ENCODE measurements around the gene PLD2. TPM values are rescaled to one million over a fixed set of nuclear protein-coding genes. Genes with fewer than 3 reads are reported as not detected.

The PLD2 gene
- total RNA-seq, 1 donor from 2014 or later, result 77.3 TPM

DNA sequence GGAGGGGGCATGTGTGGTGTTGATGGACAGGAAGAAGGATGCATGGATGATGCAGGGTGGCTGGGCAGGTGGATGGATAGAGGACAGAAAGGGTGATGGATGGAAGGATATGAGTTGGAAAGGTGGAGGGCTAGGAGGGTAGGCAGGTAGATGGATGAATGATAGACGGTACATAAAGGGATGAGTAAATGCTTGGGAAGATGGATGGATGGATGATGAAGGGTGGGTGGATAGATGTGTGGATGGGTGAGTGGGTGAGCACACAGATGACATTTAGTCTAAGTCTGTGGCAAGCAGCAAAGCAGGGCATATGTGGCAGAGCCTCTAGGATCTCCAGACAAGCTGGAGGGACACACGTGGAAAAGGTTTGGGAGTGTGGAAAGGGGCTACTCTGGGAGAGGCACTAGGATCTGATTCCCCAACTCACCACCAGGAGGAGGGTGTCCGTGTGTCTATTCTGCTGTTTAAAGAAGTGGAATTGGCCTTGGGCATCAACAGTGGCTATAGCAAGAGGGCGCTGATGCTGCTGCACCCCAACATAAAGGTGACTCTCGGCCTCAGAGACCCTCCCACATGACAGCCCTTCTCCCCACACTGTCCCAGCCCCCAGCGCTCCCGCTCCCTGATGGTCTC is 8.2 kb downstream of the PLD2 start:
- no peaks in the 10 kb centered on the region for H3K9me3 Mint-ChIP-seq
- TF ChIP-seq, protein P1, sequence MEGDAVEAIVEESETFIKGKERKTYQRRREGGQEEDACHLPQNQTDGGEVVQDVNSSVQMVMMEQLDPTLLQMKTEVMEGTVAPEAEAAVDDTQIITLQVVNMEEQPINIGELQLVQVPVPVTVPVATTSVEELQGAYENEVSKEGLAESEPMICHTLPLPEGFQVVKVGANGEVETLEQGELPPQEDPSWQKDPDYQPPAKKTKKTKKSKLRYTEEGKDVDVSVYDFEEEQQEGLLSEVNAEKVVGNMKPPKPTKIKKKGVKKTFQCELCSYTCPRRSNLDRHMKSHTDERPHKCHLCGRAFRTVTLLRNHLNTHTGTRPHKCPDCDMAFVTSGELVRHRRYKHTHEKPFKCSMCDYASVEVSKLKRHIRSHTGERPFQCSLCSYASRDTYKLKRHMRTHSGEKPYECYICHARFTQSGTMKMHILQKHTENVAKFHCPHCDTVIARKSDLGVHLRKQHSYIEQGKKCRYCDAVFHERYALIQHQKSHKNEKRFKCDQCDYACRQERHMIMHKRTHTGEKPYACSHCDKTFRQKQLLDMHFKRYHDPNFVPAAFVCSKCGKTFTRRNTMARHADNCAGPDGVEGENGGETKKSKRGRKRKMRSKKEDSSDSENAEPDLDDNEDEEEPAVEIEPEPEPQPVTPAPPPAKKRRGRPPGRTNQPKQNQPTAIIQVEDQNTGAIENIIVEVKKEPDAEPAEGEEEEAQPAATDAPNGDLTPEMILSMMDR (IDR thresholded peaks at IDR 0.05; ENCODE audit: unreplicated experiment), result peak; percentile 27
- no peaks in the 10 kb centered on the region for H3K4me1 Mint-ChIP-seq
- no peak overlapping the region for H3K27ac Mint-ChIP-seq
- H3K36me3 Mint-ChIP-seq, result peaks cover 37% of the 10 kb centered on the region
- DNase-seq (ENCODE audit: low spot score in 2 of 2, unreplicated experiment in 2 of 2), result no peak
- no peaks in the 10 kb centered on the region for H3K27me3 Mint-ChIP-seq (ENCODE audit: low read depth)
- H3K4me3 Mint-ChIP-seq, result no peak overlapping the region

DNA sequence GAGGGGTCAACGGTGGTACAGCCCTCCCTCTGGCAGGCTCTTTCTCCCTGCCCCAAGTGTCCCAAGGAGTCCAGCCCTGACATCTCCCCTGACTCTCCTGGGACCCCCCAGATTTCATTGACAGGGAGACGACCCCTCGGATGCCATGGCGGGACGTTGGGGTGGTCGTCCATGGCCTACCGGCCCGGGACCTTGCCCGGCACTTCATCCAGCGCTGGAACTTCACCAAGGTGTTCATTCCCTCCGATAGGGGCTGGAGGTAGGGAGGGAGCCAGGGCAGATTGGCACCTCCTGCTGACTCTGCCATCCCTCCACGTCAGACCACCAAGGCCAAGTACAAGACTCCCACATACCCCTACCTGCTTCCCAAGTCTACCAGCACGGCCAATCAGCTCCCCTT is 9.9 kb downstream of the PLD2 start:
- no peak overlapping the region for H3K4me3 Mint-ChIP-seq
- H3K36me3 Mint-ChIP-seq, result peaks cover 31% of the 10 kb centered on the region
- H3K27ac Mint-ChIP-seq, result no peak overlapping the region
- H3K27me3 Mint-ChIP-seq (ENCODE audit: low read depth), result no peaks in the 10 kb centered on the region
- TF ChIP-seq, protein P1 (IDR thresholded peaks at IDR 0.05; ENCODE audit: unreplicated experiment), result no peak
- H3K4me1 Mint-ChIP-seq, result no peaks in the 10 kb centered on the region
- DNase-seq (ENCODE audit: low spot score in 2 of 2, unreplicated experiment in 2 of 2), result no peak
- no peaks in the 10 kb centered on the region for H3K9me3 Mint-ChIP-seq

DNA sequence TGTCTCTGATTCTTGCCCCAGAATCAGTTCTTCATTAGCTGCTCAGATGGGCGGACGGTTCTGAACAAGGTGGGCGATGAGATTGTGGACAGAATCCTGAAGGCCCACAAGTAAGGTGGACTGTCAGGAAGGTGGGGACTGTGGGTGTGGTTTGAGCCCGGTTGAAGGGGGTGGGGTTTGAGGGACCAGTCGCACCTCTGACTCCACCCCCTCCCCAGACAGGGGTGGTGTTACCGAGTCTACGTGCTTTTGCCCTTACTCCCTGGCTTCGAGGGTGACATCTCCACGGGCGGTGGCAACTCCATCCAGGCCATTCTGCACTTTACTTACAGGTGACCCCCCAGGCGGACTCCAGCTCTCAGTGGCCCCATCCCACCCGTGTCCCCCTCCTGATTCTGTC is 11.3 kb downstream of the PLD2 start:
- Mint-ChIP-seq H3K27ac (no peak overlapping the region), H3K9me3 (no peaks in the 10 kb centered on the region), H3K4me3 (no peak overlapping the region), H3K27me3 (ENCODE audit: low read depth) (no peaks in the 10 kb centered on the region), H3K36me3 (peaks cover 29% of the 10 kb centered on the region), H3K4me1 (no peaks in the 10 kb centered on the region)
- no peak for DNase-seq (ENCODE audit: low spot score in 2 of 2, unreplicated experiment in 2 of 2)
- TF ChIP-seq, protein P1 (IDR thresholded peaks at IDR 0.05; ENCODE audit: unreplicated experiment), result no peak

DNA sequence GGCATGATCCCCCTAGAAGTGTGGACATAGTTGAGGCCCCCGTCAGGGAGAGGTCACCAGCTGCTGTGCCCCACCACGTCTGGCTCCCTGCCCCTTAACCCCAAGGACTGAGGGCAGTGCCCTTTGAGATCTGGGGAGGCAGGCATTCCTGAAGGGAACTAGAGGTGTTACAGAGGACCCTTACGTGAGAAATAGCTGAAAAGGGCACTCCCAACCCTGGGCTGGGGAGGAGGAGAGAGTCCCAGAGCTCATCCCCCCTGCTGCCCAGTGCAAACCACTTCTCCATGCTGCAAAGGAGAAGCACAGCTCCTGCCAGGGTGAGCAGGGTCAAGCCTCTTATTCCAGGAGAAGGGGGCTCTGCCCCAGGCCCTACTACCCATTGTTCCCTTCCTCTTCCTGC is 15.9 kb downstream of the PLD2 start:
- H3K36me3 Mint-ChIP-seq, result peaks cover 13% of the 10 kb centered on the region
- no peaks in the 10 kb centered on the region for H3K4me1 Mint-ChIP-seq

DNA sequence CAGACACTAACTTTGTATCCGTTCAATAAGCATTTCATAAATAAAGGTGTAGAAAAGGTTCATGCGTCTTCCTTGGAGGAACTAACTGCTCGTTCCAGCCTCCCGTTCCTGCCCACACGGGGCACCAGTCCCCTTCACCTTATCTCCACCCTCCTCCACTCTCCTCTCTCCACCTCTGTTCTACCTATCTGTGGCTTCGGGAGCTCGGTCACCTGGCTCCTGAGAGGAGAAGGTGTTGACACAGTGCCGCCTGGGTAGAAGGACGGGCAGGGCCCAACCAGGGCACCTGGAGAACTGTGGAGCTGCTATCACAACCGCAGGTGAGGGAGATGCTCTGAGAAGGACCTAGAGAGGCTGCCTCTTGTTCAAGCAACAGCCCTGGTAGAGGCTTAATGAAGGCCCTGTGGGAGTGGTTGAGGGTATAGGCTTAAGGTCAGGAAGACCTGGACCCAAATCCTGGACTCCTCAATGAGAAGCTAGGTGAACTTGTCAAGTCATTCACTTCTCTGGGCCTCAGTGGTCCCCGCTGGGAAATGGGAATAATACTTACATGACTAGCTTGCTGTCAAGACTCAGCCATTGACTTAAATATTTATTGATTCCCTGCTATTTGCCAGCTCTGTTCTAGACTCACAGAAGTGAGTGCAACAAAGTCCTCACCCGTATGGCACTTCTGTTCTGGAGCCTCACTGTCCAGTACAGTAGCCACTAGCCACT is 16.6 kb downstream of the PLD2 start:
- no peak overlapping the region for H3K4me3 Mint-ChIP-seq

More for the DNA sequence above, 15.9 kb downstream of the PLD2 start:
- no peaks in the 10 kb centered on the region for H3K27me3 Mint-ChIP-seq (ENCODE audit: low read depth)
- DNase-seq (ENCODE audit: low spot score in 2 of 2, unreplicated experiment in 2 of 2), result no peak
- no peaks in the 10 kb centered on the region for H3K9me3 Mint-ChIP-seq
- TF ChIP-seq, protein P1 (IDR thresholded peaks at IDR 0.05; ENCODE audit: unreplicated experiment), result no peak
- H3K27ac Mint-ChIP-seq, result no peak overlapping the region
- H3K4me3 Mint-ChIP-seq, result no peak overlapping the region

More for the DNA sequence above, 16.6 kb downstream of the PLD2 start:
- Mint-ChIP-seq H3K4me1 (no peaks in the 10 kb centered on the region), H3K27ac (no peak overlapping the region), H3K36me3 (peaks cover 9% of the 10 kb centered on the region), H3K27me3 (ENCODE audit: low read depth) (no peaks in the 10 kb centered on the region), H3K9me3 (no peaks in the 10 kb centered on the region)
- TF ChIP-seq, protein P1 (IDR thresholded peaks at IDR 0.05; ENCODE audit: unreplicated experiment), result no peak
- no peak for DNase-seq (ENCODE audit: low spot score in 2 of 2, unreplicated experiment in 2 of 2)
